Mesodermal cell (in vitro differentiated cells): ENCODE data around the gene LONP2.

Experiments
- H3K27ac ChIP-seq: 2 replicates; pipeline ENCODE4 v1.7.0; 2013; ENCODE audit warnings: mild to moderate bottlenecking, low read depth, low read length, moderate library complexity; ENCODE audit not compliant: severe bottlenecking
- H3K36me3 ChIP-seq: 2 replicates; pipeline ENCODE4 v1.7.1; 2013; ENCODE audit warnings: mild to moderate bottlenecking, low read length, moderate library complexity; ENCODE audit not compliant: control insufficient read depth, insufficient read depth
- H3K4me1 ChIP-seq: one replicate; pipeline ENCODE4 v1.7.1; 2013; ENCODE audit warnings: mild to moderate bottlenecking, low read length; ENCODE audit not compliant: insufficient read depth, control insufficient read depth, poor library complexity, severe bottlenecking
- H3K4me3 ChIP-seq: 2 replicates; pipeline ENCODE4 v1.7.0; 2013; ENCODE audit warnings: low read length, control low read depth, mild to moderate bottlenecking; ENCODE audit not compliant: insufficient read depth, poor library complexity, severe bottlenecking; ENCODE audit errors: extremely low read depth
- H3K9me3 ChIP-seq: 2 replicates; pipeline ENCODE4 v1.7.1; 2013; ENCODE audit warnings: mild to moderate bottlenecking, low read length, moderate library complexity; ENCODE audit not compliant: control insufficient read depth
- WGBS, 2 experiments: methylation state at CpG; one replicate each; pipeline ENCODE4 v1.1.5; 2013; ENCODE audit warnings: missing lambda C conversion rate in 2 of 2; ENCODE audit not compliant: insufficient coverage in 2 of 2; 5-methylcytosine and 5-hydroxymethylcytosine counted together

LONP2 gene

DNA sequence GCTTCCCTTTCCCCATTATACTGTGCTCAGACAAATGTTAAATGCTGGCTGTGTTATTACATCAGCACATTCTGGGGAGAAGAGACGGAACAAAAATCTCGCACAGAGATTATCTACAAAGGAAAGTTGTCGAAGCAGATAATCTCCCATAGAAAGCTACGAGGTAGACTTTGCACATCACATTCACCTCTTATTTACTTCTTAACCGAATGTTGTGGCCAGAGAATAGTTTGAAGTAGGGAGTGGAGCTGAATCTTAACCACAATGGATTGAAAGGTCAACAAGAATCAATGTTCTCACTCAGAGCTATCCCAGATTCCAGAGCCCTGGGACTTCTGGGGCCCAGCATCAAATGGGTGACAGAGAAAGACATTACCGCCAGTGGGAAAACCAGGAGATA, 28.4 kb upstream of the LONP2 start:
- no peak overlapping the region for H3K27ac ChIP-seq
- no peaks in the 10 kb centered on the region for H3K9me3 ChIP-seq
- WGBS, 2 experiments, result 100% methylated on average over 1 of the region's 6 CpGs
- no peaks in the 10 kb centered on the region for H3K36me3 ChIP-seq
- H3K4me1 ChIP-seq, result peaks cover 5% of the 10 kb centered on the region
- no peak overlapping the region for H3K4me3 ChIP-seq

DNA sequence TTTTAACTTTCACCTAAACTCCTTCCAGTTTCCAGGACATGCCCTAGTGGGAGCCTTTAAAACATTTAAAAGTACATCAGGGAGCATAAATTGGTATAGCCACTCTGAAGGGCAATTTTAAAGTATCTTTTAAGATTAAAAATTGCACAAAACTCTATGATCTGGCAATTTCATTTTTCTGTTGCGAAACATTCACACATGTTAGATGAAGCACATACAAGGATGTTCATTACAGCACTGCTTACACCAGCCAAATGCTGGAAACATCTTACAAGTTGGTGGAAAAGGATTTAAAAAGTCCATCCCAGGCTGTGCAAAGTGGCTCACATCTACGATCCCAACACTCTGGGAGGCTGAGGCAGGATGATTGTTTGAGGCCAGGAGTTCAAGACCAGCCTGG, 26.4 kb upstream of the LONP2 start:
- H3K27ac ChIP-seq, result no peak overlapping the region
- no peak overlapping the region for H3K4me3 ChIP-seq
- no peaks in the 10 kb centered on the region for H3K36me3 ChIP-seq
- 75 to 83% methylated on average over 1 of the region's 2 CpGs for WGBS, 2 experiments
- H3K9me3 ChIP-seq, result no peaks in the 10 kb centered on the region
- no peaks in the 10 kb centered on the region for H3K4me1 ChIP-seq

DNA sequence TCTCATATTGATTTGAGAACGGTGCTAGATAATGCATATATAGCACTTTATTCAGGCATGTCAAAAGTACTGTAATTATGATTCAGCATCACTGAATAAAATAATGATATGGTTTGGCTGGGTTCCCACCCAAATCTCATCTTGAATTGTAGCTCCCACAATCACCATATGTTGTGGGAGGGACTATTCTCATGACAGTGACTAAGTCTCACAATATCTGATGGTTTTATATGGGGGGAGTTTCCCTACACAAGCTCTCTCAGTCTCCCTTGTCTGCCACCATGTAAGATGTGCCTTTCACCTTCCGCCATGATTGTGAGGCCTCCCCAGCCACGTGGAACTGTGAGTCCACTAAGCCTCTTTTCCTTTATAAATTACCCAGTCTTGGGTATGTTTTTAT, 25.6 kb upstream of the LONP2 start:
- no peaks in the 10 kb centered on the region for H3K36me3 ChIP-seq
- WGBS, 2 experiments, result 80 to 90% methylated on average over 1 to 2 of the region's 3 CpGs
- H3K4me1 ChIP-seq, result no peaks in the 10 kb centered on the region
- H3K27ac ChIP-seq, result no peak overlapping the region
- H3K4me3 ChIP-seq, result no peak overlapping the region
- no peaks in the 10 kb centered on the region for H3K9me3 ChIP-seq

DNA sequence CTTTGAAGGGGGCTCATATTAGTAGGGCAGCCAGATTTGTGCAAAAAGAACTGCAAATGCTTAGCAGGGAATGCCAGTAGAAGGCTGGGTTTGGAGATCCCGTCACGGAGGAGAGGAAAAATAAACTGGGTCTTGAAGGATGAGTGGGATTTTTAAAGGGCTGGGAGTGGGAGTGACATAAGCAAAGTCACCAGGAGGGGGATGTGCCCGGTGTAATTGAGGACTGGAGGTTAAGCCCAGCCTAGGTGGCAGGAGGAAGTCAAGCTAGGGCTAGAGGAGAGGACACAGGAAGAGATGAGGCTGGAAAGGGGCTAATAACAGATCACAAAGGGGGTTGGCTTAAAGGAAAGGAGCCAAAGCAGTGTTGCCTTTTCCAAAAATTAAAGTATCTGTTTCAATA, 23.2 kb upstream of the LONP2 start:
- H3K9me3 ChIP-seq, result no peaks in the 10 kb centered on the region
- no peak overlapping the region for H3K27ac ChIP-seq
- H3K4me3 ChIP-seq, result no peak overlapping the region
- no peaks in the 10 kb centered on the region for H3K36me3 ChIP-seq
- 79 to 90% methylated on average over 3 of the region's 3 CpGs for WGBS, 2 experiments
- H3K4me1 ChIP-seq, result no peaks in the 10 kb centered on the region

DNA sequence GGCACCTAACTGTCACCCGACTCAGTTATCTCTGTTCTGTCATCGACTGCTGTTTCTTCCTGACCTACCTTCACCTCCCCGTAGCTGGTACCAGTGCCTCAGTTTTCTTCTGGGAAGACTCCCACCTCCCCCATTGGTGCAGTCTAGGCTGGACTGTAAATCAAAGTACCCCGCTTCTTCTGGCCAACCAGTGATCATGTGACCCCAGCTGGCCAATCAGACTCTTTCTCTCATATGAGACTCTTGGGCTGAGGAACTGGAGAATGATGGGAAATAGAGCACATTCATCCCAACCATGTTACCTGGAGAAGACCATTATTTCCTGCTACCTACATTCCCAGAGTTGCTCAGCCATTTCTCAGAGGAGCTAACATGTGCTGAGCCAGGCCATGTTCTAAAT, 20.6 kb upstream of the LONP2 start:
- no peak overlapping the region for H3K4me3 ChIP-seq
- WGBS, 2 experiments, result 95 to 98% methylated on average over 3 to 4 of the region's 4 CpGs
- H3K36me3 ChIP-seq, result no peaks in the 10 kb centered on the region
- H3K4me1 ChIP-seq, result no peaks in the 10 kb centered on the region
- no peak overlapping the region for H3K27ac ChIP-seq
- no peaks in the 10 kb centered on the region for H3K9me3 ChIP-seq

DNA sequence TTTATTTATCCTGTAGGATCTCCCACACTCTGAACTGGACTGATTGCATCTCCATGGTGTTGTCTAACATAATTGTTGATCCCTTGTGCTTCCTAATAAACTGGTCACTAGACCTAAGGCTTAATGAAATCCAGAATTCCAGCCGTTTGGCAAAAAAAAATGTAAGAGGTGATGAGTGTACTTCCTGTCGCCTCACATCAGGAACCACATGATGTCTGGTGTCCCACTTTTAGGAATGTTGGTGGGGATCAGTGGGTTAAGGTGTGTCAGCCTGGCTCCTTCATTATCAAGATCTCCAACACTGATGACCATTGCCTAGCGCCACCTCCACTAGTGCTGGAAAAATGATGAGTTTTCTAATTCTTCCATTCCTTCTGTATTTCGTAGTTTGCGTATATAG, 18.6 kb upstream of the LONP2 start:
- Histone ChIP-seq H3K27ac (no peak overlapping the region), H3K9me3 (no peaks in the 10 kb centered on the region), H3K36me3 (no peaks in the 10 kb centered on the region), H3K4me3 (no peak overlapping the region), H3K4me1 (no peaks in the 10 kb centered on the region)
- 60 to 100% methylated on average over 1 of the region's 5 CpGs for WGBS, 2 experiments

DNA sequence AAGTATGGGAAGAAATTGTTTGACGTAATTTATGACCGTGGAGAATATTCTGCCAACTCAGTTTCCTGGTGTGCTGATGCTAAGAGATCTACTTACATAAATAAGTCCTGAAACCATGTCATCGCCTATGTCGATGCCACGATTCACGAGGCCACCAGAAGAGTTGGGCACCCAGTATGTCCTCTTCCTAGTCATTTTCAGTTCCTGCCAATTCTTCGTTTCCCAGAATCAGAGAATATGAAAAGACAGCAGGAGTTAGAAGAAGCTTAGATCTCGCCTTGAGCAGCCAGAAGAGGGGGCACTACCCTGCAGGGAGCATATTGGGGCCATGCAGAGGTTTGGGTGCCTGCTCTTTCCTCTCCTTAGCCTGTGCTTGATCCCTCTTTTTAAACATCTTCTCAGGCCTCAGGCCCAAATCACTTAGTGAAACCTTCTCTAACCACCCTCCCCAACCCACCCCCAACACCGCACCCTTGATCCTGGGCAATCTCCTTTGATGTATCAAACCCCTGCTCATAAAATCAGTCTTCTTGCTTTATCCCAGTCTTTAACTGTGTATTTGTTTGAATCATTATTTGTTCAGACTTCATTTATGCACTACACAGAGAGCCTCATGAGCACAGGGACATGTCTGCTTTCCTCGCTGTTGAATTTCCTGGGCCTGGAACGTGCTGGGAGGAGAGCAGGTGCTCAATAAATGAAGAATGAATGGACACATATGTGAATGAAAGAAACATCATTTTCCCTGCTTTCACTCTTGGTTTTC, 12.2 kb upstream of the LONP2 start:
- H3K4me1 ChIP-seq, result no peaks in the 10 kb centered on the region
- no peaks in the 10 kb centered on the region for H3K36me3 ChIP-seq
- H3K9me3 ChIP-seq, result no peaks in the 10 kb centered on the region
- 72 to 90% methylated on average over 4 of the region's 11 CpGs for WGBS, 2 experiments
- H3K27ac ChIP-seq, result no peak overlapping the region
- no peak overlapping the region for H3K4me3 ChIP-seq

DNA sequence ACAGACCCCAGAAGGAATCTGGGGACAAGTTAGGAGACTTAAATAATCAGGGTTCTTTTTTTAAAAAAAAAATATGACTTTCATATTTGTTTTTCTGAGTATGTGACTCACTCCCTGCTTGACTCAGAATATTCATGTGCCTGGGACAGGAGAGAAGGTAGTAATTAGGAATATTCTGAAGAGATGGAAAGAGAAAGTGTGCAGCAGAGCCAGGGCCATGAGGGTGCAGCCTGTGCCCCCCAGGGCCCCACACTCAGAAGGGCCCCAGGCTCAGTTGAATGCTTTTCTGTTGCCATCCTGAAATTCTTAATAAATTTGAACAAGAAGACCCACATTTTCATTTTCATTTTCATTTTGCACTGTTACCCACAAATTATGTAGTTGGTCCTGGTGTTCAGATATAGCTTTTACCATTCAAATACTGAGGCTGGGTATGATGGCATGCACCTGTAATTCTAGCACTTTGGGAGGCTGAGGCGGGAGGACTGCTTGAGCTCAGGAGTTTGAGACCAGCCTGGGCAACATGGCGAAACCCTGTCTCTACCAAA, 11.5 kb upstream of the LONP2 start:
- no peaks in the 10 kb centered on the region for H3K9me3 ChIP-seq
- no peaks in the 10 kb centered on the region for H3K4me1 ChIP-seq
- no peak overlapping the region for H3K4me3 ChIP-seq
- H3K27ac ChIP-seq, result no peak overlapping the region
- H3K36me3 ChIP-seq, result no peaks in the 10 kb centered on the region
- WGBS, 2 experiments, result 88% methylated on average over 2 of the region's 2 CpGs; no CpG with 5 or more reads in 1 of the 2 experiments

DNA sequence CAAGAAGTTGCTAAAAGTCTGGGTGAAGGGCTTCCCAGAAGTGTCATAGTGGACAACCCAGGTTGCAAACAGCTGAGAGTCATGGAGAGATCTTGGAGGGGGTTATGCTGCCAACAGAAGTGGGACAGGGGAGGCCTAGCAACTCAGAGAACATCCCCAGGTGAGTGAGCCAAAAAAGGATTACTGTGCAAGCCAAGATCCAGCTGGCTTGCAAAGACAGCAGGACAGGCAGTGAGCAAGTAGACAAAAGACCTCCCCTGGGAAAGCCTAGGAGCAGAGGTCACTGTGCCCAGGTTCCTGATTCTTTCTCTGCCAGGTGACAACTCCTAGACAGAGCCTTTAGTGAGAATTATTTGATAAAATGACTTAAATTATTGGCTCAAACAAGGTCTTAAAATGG, 9.5 kb upstream of the LONP2 start:
- H3K4me1 ChIP-seq, result no peaks in the 10 kb centered on the region
- no peak overlapping the region for H3K27ac ChIP-seq
- no peaks in the 10 kb centered on the region for H3K36me3 ChIP-seq
- H3K9me3 ChIP-seq, result no peaks in the 10 kb centered on the region
- no peak overlapping the region for H3K4me3 ChIP-seq

DNA sequence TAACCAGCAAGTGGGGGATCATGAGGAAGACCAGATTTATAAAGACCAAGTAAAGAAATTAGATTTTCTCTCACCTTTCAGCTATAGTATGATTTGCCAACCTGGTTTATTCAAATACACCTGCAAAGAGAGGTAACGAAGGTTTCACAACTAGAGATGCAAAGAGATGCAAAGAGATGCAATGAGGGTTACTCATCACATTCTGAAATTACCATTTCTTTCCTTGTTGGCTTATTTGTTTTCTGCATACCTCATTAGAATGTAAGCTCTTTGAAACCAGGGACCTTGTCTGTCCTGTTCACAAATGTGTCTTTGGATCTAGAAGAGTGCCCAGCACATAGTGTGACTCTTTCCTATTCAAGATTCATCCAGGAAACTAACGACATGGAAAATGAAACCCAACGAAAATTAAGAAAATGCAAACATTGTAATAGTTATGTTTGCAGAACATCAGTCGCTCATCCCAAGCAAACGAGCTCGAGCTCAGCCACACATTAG, 9.0 kb upstream of the LONP2 start:
- WGBS, 2 experiments, result 90 to 100% methylated on average over 3 to 5 of the region's 6 CpGs
- no peaks in the 10 kb centered on the region for H3K36me3 ChIP-seq
- no peak overlapping the region for H3K4me3 ChIP-seq
- no peaks in the 10 kb centered on the region for H3K4me1 ChIP-seq
- H3K27ac ChIP-seq, result no peak overlapping the region
- no peaks in the 10 kb centered on the region for H3K9me3 ChIP-seq

DNA sequence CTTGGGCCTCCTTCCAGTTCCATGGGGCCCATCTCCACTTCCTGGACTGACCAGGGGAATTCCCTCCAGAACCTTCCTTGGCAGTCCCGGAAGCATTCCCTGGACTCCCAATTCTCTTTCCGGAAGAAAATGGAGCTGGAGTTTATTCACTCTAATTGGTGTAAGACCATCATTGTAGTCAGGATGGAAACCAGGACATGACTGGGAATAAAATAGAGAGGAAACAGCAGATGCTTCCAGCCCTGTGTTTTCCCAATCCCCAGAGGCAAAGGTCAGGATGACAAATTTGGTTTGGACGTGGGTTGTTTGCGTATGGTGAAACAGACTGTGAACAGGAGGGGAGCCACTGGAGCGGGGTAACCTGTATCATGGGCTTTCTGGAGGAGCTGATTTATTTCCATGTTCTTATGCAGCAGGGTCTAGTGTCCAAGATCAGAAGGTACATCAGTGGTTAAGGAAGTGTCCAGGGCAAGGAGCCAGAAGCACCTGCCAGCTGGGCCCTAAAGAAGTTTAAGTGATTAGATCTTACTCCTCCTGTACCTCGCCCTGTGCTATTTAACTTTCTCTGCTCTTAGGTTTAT, 8.5 kb upstream of the LONP2 start:
- H3K36me3 ChIP-seq, result no peaks in the 10 kb centered on the region
- H3K4me3 ChIP-seq, result no peak overlapping the region
- 84 to 98% methylated on average over 4 to 5 of the region's 6 CpGs for WGBS, 2 experiments
- H3K9me3 ChIP-seq, result no peaks in the 10 kb centered on the region
- H3K27ac ChIP-seq, result no peak overlapping the region
- no peaks in the 10 kb centered on the region for H3K4me1 ChIP-seq
